ENCODE measurements around the gene OGDH.
"Not testable (repeated sequence)": the region's sequence is repeated elsewhere in the genome, so short reads cannot be mapped to it uniquely, and the experiment has no call there.

OGDH gene

GRCh38 chr7:44706788-44707557 lies 100.5 kb downstream of the OGDH start:
- DNase-seq (ENCODE audit: low read depth): no peak

- DNase-seq (ENCODE audit: low read depth): no peak
Measured at GRCh38 chr7:44707558-44708230, 101.3 kb downstream of the OGDH start.

- DNase-seq (ENCODE audit: low read depth): no peak
Measured at GRCh38 chr7:44709011-44709915, 102.8 kb downstream of the OGDH start.

- DNase-seq (ENCODE audit: low read depth): no peak
Measured at GRCh38 chr7:44709945-44710596, 103.6 kb downstream of the OGDH start.

- no peak for DNase-seq (ENCODE audit: low read depth)
Measured at GRCh38 chr7:44711528-44711927, 105.1 kb downstream of the OGDH start.

GRCh38 chr7:44712012-44712411 lies 105.6 kb downstream of the OGDH start:
- DNase-seq (ENCODE audit: low read depth): no peak

GRCh38 chr7:44713141-44713540 lies 106.7 kb downstream of the OGDH start:
- DNase-seq (ENCODE audit: low read depth): no peak

GRCh38 chr7:44713680-44714335 lies 107.4 kb downstream of the OGDH start:
- DNase-seq (ENCODE audit: low read depth): no peak

GRCh38 chr7:44716205-44716604 lies 109.8 kb downstream of the OGDH start:
- DNase-seq (ENCODE audit: low read depth): no peak

GRCh38 chr7:44720301-44720700 lies 113.9 kb downstream of the OGDH start:
- DNase-seq (ENCODE audit: low read depth): no peak

- no peak for DNase-seq (ENCODE audit: low read depth)
Measured at GRCh38 chr7:44724276-44724675, 117.8 kb downstream of the OGDH start.

- DNase-seq (ENCODE audit: low read depth): not testable (repeated sequence)
Measured at GRCh38 chr7:44726250-44726649, 119.8 kb downstream of the OGDH start.

GRCh38 chr7:44727158-44727936 lies 120.9 kb downstream of the OGDH start:
- DNase-seq (ENCODE audit: low read depth): no peak

GRCh38 chr7:44727937-44728262 lies 121.5 kb downstream of the OGDH start:
- DNase-seq (ENCODE audit: low read depth): no peak

GRCh38 chr7:44729949-44730590 lies 123.6 kb downstream of the OGDH start:
- no peak for DNase-seq (ENCODE audit: low read depth)

GRCh38 chr7:44732971-44733370 lies 126.5 kb downstream of the OGDH start:
- not testable (repeated sequence) for DNase-seq (ENCODE audit: low read depth)

- no peak for DNase-seq (ENCODE audit: low read depth)
Measured at GRCh38 chr7:44733708-44734481, 127.5 kb downstream of the OGDH start.

- no peak for DNase-seq (ENCODE audit: low read depth)
Measured at GRCh38 chr7:44735403-44736165, 129.2 kb downstream of the OGDH start.

- no peak for DNase-seq (ENCODE audit: low read depth)
Measured at GRCh38 chr7:44736896-44737295, 130.5 kb downstream of the OGDH start.

Measured in activated T-helper 1 cell treated with Interleukin-2 at 50 U/mL for 16 hours (primary cell).